NB4 (cell line): ENCODE data around the gene WASL.

Source experiments
- DNase-seq: peaks from one replicate; pipeline ENCODE4 v3.0.0; 2010; ENCODE audit warnings: low read depth
- H3K4me3 ChIP-seq: one replicate; pipeline ENCODE4 v1.5.1; 2011; ENCODE audit warnings: mild to moderate bottlenecking, low read depth, low read length, moderate library complexity
- MYC ChIP-seq: IDR thresholded peaks from 2 replicates; pipeline ENCODE4 v1.6.1; 2011; ENCODE audit warnings: low read depth, low read length
- POLR2A ChIP-seq: IDR thresholded peaks from 2 replicates; pipeline ENCODE4 v1.6.1; 2011; ENCODE audit warnings: mild to moderate bottlenecking; ENCODE audit not compliant: insufficient read length; ENCODE audit errors: extremely low read depth
- TF ChIP-seq, protein P1 (sequence below): IDR thresholded peaks from one replicate; pipeline ENCODE4 v1.5.1; 2012; ENCODE audit warnings: low read depth, low read length
- TF ChIP-seq, protein P2 (sequence below): IDR thresholded peaks from 2 replicates; pipeline ENCODE4 v1.6.1; 2011; ENCODE audit warnings: low read depth, low read length

The WASL gene

DNA sequence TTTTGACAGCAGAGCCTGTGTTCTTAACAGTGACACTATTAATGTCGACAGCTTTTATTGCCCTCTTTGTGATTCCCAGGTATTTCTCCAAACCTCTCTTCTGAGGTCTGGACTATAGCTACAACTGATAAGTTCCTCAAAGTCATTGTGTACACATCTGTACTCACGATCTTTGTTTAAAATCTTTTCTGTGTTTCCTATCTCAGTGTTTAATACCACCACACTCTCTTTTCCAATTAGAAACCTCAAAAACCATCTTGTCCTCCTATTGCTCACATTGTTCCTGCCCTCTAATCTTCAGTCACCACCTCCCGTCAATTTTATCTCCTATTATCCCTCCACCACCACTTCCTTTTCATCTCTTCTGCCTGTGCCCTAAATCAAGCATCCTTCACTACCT, 12.9 kb upstream of the WASL start:
- no peak overlapping the region for H3K4me3 ChIP-seq

DNA sequence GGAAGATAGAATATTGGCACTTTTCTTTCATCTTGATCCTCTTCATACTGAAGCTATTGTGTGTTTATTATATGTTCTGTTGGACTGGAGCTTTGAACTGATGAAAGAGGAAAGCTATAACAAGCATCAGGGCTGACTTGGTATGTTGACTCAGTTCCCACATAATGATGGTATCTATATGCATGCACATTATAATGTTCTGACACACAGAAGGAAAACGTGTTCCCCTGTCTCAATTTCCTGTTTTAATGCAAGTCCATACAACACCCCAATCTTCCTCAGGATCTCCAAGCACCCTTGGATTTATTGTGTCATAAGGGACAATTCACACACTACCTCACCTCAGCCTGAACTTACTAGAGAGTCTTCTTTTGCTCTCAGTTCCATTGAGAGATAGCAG, 8.3 kb upstream of the WASL start:
- no peak overlapping the region for H3K4me3 ChIP-seq
- no peak for DNase-seq
- TF ChIP-seq MYC, result no peak
- TF ChIP-seq, protein P1, sequence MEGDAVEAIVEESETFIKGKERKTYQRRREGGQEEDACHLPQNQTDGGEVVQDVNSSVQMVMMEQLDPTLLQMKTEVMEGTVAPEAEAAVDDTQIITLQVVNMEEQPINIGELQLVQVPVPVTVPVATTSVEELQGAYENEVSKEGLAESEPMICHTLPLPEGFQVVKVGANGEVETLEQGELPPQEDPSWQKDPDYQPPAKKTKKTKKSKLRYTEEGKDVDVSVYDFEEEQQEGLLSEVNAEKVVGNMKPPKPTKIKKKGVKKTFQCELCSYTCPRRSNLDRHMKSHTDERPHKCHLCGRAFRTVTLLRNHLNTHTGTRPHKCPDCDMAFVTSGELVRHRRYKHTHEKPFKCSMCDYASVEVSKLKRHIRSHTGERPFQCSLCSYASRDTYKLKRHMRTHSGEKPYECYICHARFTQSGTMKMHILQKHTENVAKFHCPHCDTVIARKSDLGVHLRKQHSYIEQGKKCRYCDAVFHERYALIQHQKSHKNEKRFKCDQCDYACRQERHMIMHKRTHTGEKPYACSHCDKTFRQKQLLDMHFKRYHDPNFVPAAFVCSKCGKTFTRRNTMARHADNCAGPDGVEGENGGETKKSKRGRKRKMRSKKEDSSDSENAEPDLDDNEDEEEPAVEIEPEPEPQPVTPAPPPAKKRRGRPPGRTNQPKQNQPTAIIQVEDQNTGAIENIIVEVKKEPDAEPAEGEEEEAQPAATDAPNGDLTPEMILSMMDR, result no peak
- TF ChIP-seq POLR2A, result no peak
- TF ChIP-seq, protein P2, sequence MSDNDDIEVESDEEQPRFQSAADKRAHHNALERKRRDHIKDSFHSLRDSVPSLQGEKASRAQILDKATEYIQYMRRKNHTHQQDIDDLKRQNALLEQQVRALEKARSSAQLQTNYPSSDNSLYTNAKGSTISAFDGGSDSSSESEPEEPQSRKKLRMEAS, result no peak

More for the DNA sequence above, 12.9 kb upstream of the WASL start:
- no peak for DNase-seq
- TF ChIP-seq, protein P1, result no peak
- TF ChIP-seq, protein P2, result no peak
- TF ChIP-seq MYC (no peak), POLR2A (no peak)

DNA sequence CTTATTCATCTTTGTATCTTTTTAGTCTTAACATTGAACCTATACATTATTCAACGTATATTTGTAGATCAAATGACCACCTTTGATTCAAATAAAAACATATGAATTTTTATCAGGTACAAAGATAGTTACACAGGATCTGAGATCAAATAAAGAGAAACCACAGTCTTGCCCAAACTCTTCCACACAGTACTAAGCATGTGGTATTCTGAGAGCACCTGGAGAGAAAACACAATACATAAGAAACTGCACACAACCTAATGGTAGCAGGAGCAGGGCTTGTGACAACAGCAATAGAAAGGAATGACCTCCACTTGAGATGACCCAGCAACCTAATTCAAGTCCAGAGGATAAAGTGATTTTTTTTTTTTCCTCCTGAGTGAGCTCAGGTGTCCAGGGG, 6.5 kb upstream of the WASL start:
- DNase-seq, result no peak
- TF ChIP-seq, protein P1, result no peak
- TF ChIP-seq, protein P2, result no peak
- H3K4me3 ChIP-seq, result no peak overlapping the region

DNA sequence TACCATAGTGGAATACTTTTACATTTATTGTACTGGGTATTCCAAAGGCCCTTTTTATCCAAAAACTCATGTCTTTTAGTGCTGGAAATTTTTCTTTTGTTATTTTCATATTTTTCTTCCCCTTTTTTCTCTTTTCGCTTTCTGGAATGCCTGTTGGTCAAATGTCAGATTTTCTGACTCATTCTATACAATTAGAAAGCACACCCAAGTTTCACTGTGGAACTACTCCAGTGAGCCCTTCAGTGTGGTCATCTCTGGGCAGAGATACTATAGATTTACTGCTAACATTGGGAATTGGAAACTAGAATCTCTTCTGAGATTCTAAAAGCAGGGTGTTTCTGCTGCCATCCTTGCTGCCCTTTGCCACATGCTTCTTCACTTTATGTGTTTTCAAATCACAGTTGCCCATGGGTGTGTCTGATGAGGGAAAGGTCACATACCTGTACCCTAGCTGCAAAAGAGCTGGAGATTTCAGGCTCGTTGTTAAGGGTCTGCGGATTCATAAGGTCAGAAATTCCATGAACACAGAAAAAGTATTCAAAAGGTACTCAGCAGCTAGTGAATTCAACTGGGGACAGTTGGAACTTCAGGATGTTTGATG, 5.6 kb upstream of the WASL start:
- DNase-seq, result no peak
- TF ChIP-seq MYC, result no peak
- TF ChIP-seq POLR2A, result no peak
- TF ChIP-seq, protein P1, result no peak
- TF ChIP-seq, protein P2, result no peak
- no peak overlapping the region for H3K4me3 ChIP-seq

DNA sequence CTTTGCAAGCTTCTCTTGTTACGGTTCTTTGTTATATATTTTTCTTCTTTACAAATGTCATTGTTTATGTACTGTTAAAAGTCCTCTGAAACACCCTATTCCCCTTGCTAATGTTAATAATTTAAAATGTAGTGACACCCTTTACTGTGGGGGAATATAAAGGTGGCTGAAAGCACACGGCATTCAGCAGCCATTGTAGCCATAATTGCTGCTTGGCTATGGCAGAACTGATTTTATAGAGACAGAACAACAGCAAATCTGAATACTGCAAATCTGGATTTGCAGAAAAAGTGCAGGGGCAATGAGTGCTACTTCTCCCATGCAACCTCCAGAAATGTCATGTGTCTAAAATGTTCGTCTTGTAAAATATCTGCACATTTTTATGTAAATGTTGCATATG, 3.7 kb upstream of the WASL start:
- DNase-seq, result no peak
- TF ChIP-seq, protein P1, result no peak
- TF ChIP-seq POLR2A, result no peak
- TF ChIP-seq MYC, result no peak
- no peak overlapping the region for H3K4me3 ChIP-seq

DNA sequence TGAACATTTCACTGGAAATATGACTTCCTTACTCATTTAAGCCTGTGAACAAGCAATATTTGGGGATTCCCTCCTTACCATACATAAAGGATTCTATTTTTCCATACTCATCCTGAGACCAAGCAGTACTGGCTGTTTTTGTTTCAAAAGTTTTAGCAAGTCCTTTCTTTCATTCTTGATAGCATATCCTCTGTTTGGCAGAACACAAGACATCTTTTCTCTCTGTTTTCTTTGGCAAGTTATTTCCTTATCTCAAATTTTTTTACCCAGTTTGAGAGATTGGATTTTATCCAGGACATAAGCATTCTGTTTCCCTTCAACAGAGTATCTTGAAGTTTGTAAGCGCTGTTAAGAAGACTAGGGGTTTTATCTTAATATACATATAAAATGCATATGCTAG, 3.0 kb upstream of the WASL start:
- DNase-seq, result no peak
- H3K4me3 ChIP-seq, result no peak overlapping the region
- TF ChIP-seq POLR2A (no peak), MYC (no peak)
- TF ChIP-seq, protein P1, result no peak
- TF ChIP-seq, protein P2, result no peak
